ENCODE results near the gene TBX18. TPM values are rescaled to one million over a fixed set of nuclear protein-coding genes. Genes with fewer than 3 reads are reported as not detected.

The TBX18 gene
- total and polyA plus RNA-seq, 8 donors, result 0.12 to 4.6 (median 0.77) TPM; not detected in 4

GRCh38 chr6:84788689-84789088 is 24.3 kb upstream of the TBX18 start:
- 68 to 83% (median 80%) methylated on average over 2 of the region's 2 CpGs for WGBS, 5 donors
- no peaks in the 10 kb centered on the region for H3K27me3 ChIP-seq

GRCh38 chr6:84785671-84786070 is 21.3 kb upstream of the TBX18 start:
- no peak overlapping the region for H3K4me3 ChIP-seq
- intact Hi-C loops (cut with DNase I; ENCODE audit: low total_unique reads), result no loop called here
- TF ChIP-seq, protein P1, sequence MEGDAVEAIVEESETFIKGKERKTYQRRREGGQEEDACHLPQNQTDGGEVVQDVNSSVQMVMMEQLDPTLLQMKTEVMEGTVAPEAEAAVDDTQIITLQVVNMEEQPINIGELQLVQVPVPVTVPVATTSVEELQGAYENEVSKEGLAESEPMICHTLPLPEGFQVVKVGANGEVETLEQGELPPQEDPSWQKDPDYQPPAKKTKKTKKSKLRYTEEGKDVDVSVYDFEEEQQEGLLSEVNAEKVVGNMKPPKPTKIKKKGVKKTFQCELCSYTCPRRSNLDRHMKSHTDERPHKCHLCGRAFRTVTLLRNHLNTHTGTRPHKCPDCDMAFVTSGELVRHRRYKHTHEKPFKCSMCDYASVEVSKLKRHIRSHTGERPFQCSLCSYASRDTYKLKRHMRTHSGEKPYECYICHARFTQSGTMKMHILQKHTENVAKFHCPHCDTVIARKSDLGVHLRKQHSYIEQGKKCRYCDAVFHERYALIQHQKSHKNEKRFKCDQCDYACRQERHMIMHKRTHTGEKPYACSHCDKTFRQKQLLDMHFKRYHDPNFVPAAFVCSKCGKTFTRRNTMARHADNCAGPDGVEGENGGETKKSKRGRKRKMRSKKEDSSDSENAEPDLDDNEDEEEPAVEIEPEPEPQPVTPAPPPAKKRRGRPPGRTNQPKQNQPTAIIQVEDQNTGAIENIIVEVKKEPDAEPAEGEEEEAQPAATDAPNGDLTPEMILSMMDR (IDR thresholded peaks at IDR 0.05), result no peak
- TF ChIP-seq EP300 (IDR thresholded peaks at IDR 0.05) (no peak), POLR2AphosphoS5 (IDR thresholded peaks at IDR 0.05) (no peak), POLR2A (IDR thresholded peaks at IDR 0.05) (no peak)
- 19 to 48% (median 36%) methylated on average over 1 of the region's 1 CpG for WGBS, 5 donors
- H3K36me3 ChIP-seq, result no peaks in the 10 kb centered on the region
- H3K27ac ChIP-seq, result no peak overlapping the region
- no peak for DNase-seq
- H3K9me3 ChIP-seq, result no peaks in the 10 kb centered on the region
- H3K27me3 ChIP-seq, result no peaks in the 10 kb centered on the region
- no peaks in the 10 kb centered on the region for H3K4me1 ChIP-seq

More at GRCh38 chr6:84788689-84789088, 24.3 kb upstream of the TBX18 start:
- no peak for DNase-seq
- Histone ChIP-seq H3K36me3 (no peaks in the 10 kb centered on the region), H3K9me3 (no peaks in the 10 kb centered on the region), H3K4me3 (no peak overlapping the region), H3K27ac (no peak overlapping the region), H3K4me1 (no peaks in the 10 kb centered on the region)
- intact Hi-C loops (cut with DNase I; ENCODE audit: low total_unique reads), result no loop called here
- TF ChIP-seq, protein P1 (IDR thresholded peaks at IDR 0.05), result no peak
- TF ChIP-seq POLR2AphosphoS5 (IDR thresholded peaks at IDR 0.05), result no peak
- TF ChIP-seq EP300 (IDR thresholded peaks at IDR 0.05), result no peak
- no peak for TF ChIP-seq POLR2A (IDR thresholded peaks at IDR 0.05)

- Histone ChIP-seq H3K27me3 (peaks cover 0 to 38% (median 11%) of the 10 kb centered on the region in 3 donors), H3K4me3 (no peak overlapping the region), H3K9me3 (no peaks in the 10 kb centered on the region), H3K36me3 (no peaks in the 10 kb centered on the region), H3K27ac (no peak overlapping the region), H3K4me1 (peaks cover 0 to 2% (median 1%) of the 10 kb centered on the region in 4 donors)
- intact Hi-C loops (cut with DNase I; ENCODE audit: low total_unique reads), result no loop called here
- WGBS, 5 donors, result 80 to 98% (median 87%) methylated on average over 2 of the region's 2 CpGs
- no peak for TF ChIP-seq EP300 (IDR thresholded peaks at IDR 0.05)
- TF ChIP-seq, protein P1 (IDR thresholded peaks at IDR 0.05), result no peak
- TF ChIP-seq POLR2AphosphoS5 (IDR thresholded peaks at IDR 0.05), result no peak
- no peak for TF ChIP-seq POLR2A (IDR thresholded peaks at IDR 0.05)
- no peak for DNase-seq
Observed at GRCh38 chr6:84779917-84780316, 15.5 kb upstream of the TBX18 start.

GRCh38 chr6:84779380-84779779 is 15.0 kb upstream of the TBX18 start:
- Histone ChIP-seq H3K4me3 (no peak overlapping the region), H3K27ac (no peak overlapping the region), H3K27me3 (peaks cover 0 to 44% (median 16%) of the 10 kb centered on the region in 3 donors), H3K4me1 (peaks cover 0 to 8% (median 4%) of the 10 kb centered on the region in 4 donors), H3K9me3 (peaks cover 0 to 1% (median 0%) of the 10 kb centered on the region in 4 donors), H3K36me3 (no peaks in the 10 kb centered on the region)
- 45 to 50% (median 49%) methylated on average over 1 of the region's 1 CpG for WGBS, 5 donors
- no peak for DNase-seq
- TF ChIP-seq EP300 (IDR thresholded peaks at IDR 0.05) (no peak), POLR2A (IDR thresholded peaks at IDR 0.05) (no peak), POLR2AphosphoS5 (IDR thresholded peaks at IDR 0.05) (no peak)
- TF ChIP-seq, protein P1 (IDR thresholded peaks at IDR 0.05), result no peak
- intact Hi-C loops (cut with DNase I; ENCODE audit: low total_unique reads), result no loop called here
